Fibroblast of lung (primary cell): Measurements from ENCODE around the gene UBE3C. TPM values are rescaled to one million over a fixed set of nuclear protein-coding genes. Genes with fewer than 3 reads are reported as not detected.
A peak's percentile ranks its signal among the peaks of the same experiment; 100 is the strongest.

Experiments
- DNase-seq, 2 donors: peaks; one replicate each; pipeline versions ENCODE4 v3.0.0 to v3.0.0-alpha.2; 2010; ENCODE audit warnings: low read depth in 2 of 2
- H2AFZ ChIP-seq: 2 replicates; pipeline ENCODE4 v1.5.1; 2012; ENCODE audit warnings: low read length, control low read depth, inconsistent platforms
- H3K27ac ChIP-seq: 2 replicates; pipeline ENCODE4 v1.5.1; 2011; ENCODE audit warnings: low read length, control low read depth; ENCODE audit not compliant: insufficient read depth
- H3K27me3 ChIP-seq: 2 replicates; pipeline ENCODE4 v1.5.1; 2011; ENCODE audit warnings: mild to moderate bottlenecking, low read length; ENCODE audit not compliant: control insufficient read depth, insufficient read depth
- H3K36me3 ChIP-seq: 2 replicates; pipeline ENCODE4 v1.5.1; 2011; ENCODE audit warnings: low read length; ENCODE audit not compliant: control insufficient read depth, insufficient read depth
- H3K4me1 ChIP-seq: 2 replicates; pipeline ENCODE4 v1.5.1; 2011; ENCODE audit warnings: low read length; ENCODE audit not compliant: control insufficient read depth, insufficient read depth; ENCODE audit errors: extremely low read depth
- H3K4me2 ChIP-seq: 2 replicates; pipeline ENCODE4 v1.5.1; 2011; ENCODE audit warnings: low read length, control low read depth; ENCODE audit not compliant: insufficient read depth; ENCODE audit errors: extremely low read depth
- H3K4me3 ChIP-seq, 4 experiments: fragments of 200-600 bp in 1 of 4; sonication (generic) in 1 of 4; replicated peaks in 1 of 4; 2 replicates each; pipeline ENCODE4 v1.5.1; 2011 to 2016; ENCODE audit warnings: low read length in 4 of 4, low read depth in 3 of 4, mild to moderate bottlenecking in 3 of 4, control low read depth in 2 of 4, inconsistent platforms in 1 of 4, mixed read lengths in 1 of 4; ENCODE audit not compliant: insufficient read depth in 1 of 4; ENCODE audit errors: control extremely low read depth in 1 of 4
- H3K79me2 ChIP-seq: 2 replicates; pipeline ENCODE4 v1.5.1; 2012; ENCODE audit warnings: mild to moderate bottlenecking, low read length, inconsistent platforms; ENCODE audit not compliant: control insufficient read depth, insufficient read depth
- H3K9ac ChIP-seq: 2 replicates; pipeline ENCODE4 v1.5.1; 2011; ENCODE audit warnings: mild to moderate bottlenecking, low read length, control low read depth; ENCODE audit not compliant: insufficient read depth
- H3K9me3 ChIP-seq: 2 replicates; pipeline ENCODE4 v1.5.1; 2012; ENCODE audit warnings: low read depth, low read length; ENCODE audit not compliant: control insufficient read depth, insufficient read depth
- H4K20me1 ChIP-seq: 2 replicates; pipeline ENCODE4 v1.5.1; 2011; ENCODE audit warnings: low read length; ENCODE audit not compliant: control insufficient read depth, insufficient read depth; ENCODE audit errors: extremely low read depth
- CTCF ChIP-seq, 2 donors: IDR thresholded peaks in 1 of 2; conservative IDR thresholded peaks in 1 of 2; 1 replicate in 1 of 2; 2 replicates in 1 of 2; pipeline ENCODE4 v1.5.1; 2011 to 2012; ENCODE audit warnings: low read length in 2 of 2, control low read depth in 1 of 2, inconsistent platforms in 1 of 2, low read depth in 1 of 2, mild to moderate bottlenecking in 1 of 2
- EZH2 ChIP-seq: IDR thresholded peaks from 2 replicates; pipeline ENCODE4 v1.5.1; 2012; ENCODE audit warnings: low read length, control low read depth, mild to moderate bottlenecking; ENCODE audit errors: missing control alignments
- polyA plus RNA-seq, 2 donors: library from polyadenylated mRNA; depleted of rRNA in 1 of 2; stranded (reverse) in 1 of 2; unstranded in 1 of 2; fragments of >200 nt; gene quantifications; 2 replicates each; pipeline ENCODE4 v1.2.1, GENCODE V29; 2011 to 2012; ENCODE audit warnings: missing spikeins in 1 of 2
- total RNA-seq: library from RNA; depleted of rRNA; stranded (reverse); fragments of >200 nt; gene quantifications from 2 replicates; pipeline ENCODE4 v1.2.1, GENCODE V29; 2014

UBE3C gene
- total and polyA plus RNA-seq, 2 donors (not counting 1 experiment from before 2014, with no cell fraction given), result 76.2 to 91.0 TPM

GRCh38 chr7:157192861-157193260, 54.1 kb downstream of the UBE3C start:
- H2AFZ ChIP-seq, result no peak overlapping the region
- H3K36me3 ChIP-seq, result peaks cover 7% of the 10 kb centered on the region
- H4K20me1 ChIP-seq, result no peaks in the 10 kb centered on the region
- H3K27ac ChIP-seq, result no peak overlapping the region
- H3K4me2 ChIP-seq, result no peak overlapping the region
- no peaks in the 10 kb centered on the region for H3K27me3 ChIP-seq
- no peaks in the 10 kb centered on the region for H3K79me2 ChIP-seq
- no peak for DNase-seq
- H3K4me1 ChIP-seq, result no peaks in the 10 kb centered on the region
- H3K4me3 ChIP-seq, result no peak overlapping the region
- no peak overlapping the region for H3K9ac ChIP-seq
- TF ChIP-seq CTCF (conservative IDR thresholded peaks at IDR 0.05 in 1 of 2, IDR thresholded peaks at IDR 0.05 in 1 of 2; ENCODE audit: low read depth in 1 of 2, low read length in 2 of 2) (no peak), EZH2 (no peak)
- no peaks in the 10 kb centered on the region for H3K9me3 ChIP-seq

GRCh38 chr7:157193274-157193673, 54.5 kb downstream of the UBE3C start:
- H2AFZ ChIP-seq, result no peak overlapping the region
- H3K4me1 ChIP-seq, result no peaks in the 10 kb centered on the region
- H3K4me3 ChIP-seq, result no peak overlapping the region
- no peak for DNase-seq
- no peaks in the 10 kb centered on the region for H3K9me3 ChIP-seq
- no peaks in the 10 kb centered on the region for H3K27me3 ChIP-seq
- no peaks in the 10 kb centered on the region for H4K20me1 ChIP-seq
- TF ChIP-seq EZH2 (no peak), CTCF (conservative IDR thresholded peaks at IDR 0.05 in 1 of 2, IDR thresholded peaks at IDR 0.05 in 1 of 2; ENCODE audit: low read depth in 1 of 2, low read length in 2 of 2) (no peak)
- H3K36me3 ChIP-seq, result peaks cover 7% of the 10 kb centered on the region
- no peaks in the 10 kb centered on the region for H3K79me2 ChIP-seq
- no peak overlapping the region for H3K9ac ChIP-seq
- H3K27ac ChIP-seq, result no peak overlapping the region
- no peak overlapping the region for H3K4me2 ChIP-seq

- H3K79me2 ChIP-seq, result no peaks in the 10 kb centered on the region
- peak in 1 of 2 donors; percentile 8 for DNase-seq
- no peaks in the 10 kb centered on the region for H4K20me1 ChIP-seq
- no peaks in the 10 kb centered on the region for H3K27me3 ChIP-seq
- H3K36me3 ChIP-seq, result peaks cover 6% of the 10 kb centered on the region
- no peaks in the 10 kb centered on the region for H3K9me3 ChIP-seq
- no peak overlapping the region for H2AFZ ChIP-seq
- no peak overlapping the region for H3K9ac ChIP-seq
- no peak for TF ChIP-seq EZH2
- no peak for TF ChIP-seq CTCF (conservative IDR thresholded peaks at IDR 0.05 in 1 of 2, IDR thresholded peaks at IDR 0.05 in 1 of 2; ENCODE audit: low read depth in 1 of 2, low read length in 2 of 2)
- H3K27ac ChIP-seq, result no peak overlapping the region
- no peak overlapping the region for H3K4me3 ChIP-seq
- H3K4me2 ChIP-seq, result no peak overlapping the region
- no peaks in the 10 kb centered on the region for H3K4me1 ChIP-seq
Measured at GRCh38 chr7:157194948-157195347, 56.2 kb downstream of the UBE3C start.
